Testis (tissue), 3 donors: ENCODE data around the gene DECR2. TPM values are rescaled to one million over a fixed set of nuclear protein-coding genes. Genes with fewer than 3 reads are reported as not detected.

ENCODE experiments used
- DNase-seq: peaks from one replicate; pipeline ENCODE4 v3.0.0-alpha.2; 2019
- H3K27ac ChIP-seq, 2 donors: fragments of 200-600 bp; sonication (generic); one replicate each; pipeline ENCODE4 v1.5.1; 2019
- H3K27me3 ChIP-seq: fragments of 200-600 bp; sonication (generic); one replicate; pipeline ENCODE4 v1.5.1; 2019
- H3K36me3 ChIP-seq: fragments of 200-600 bp; sonication (generic); one replicate; pipeline ENCODE4 v1.5.1; 2017; ENCODE audit warnings: low read depth; ENCODE audit errors: missing control alignments
- H3K4me1 ChIP-seq: fragments of 200-600 bp; sonication (generic); one replicate; pipeline ENCODE4 v1.5.1; 2019
- H3K4me3 ChIP-seq, 2 donors: fragments of 200-600 bp; sonication (generic); one replicate each; pipeline ENCODE4 v1.5.1; 2017 to 2019
- H3K9me3 ChIP-seq: fragments of 200-600 bp; sonication (generic); one replicate; pipeline ENCODE4 v1.5.1; 2017
- POLR2A ChIP-seq: fragments of 450-650 bp; IDR thresholded peaks from one replicate; pipeline ENCODE4 v1.6.1; 2017; ENCODE audit warnings: antibody characterized with exemption, mild to moderate bottlenecking, moderate library complexity
- WGBS, 2 donors: methylation state at CpG; one replicate each; pipeline ENCODE4 v1.1.5; 2018; 5-methylcytosine and 5-hydroxymethylcytosine counted together
- intact Hi-C: fragments of 100-400 bp; cut with DNase I; formaldehyde crosslinking; loops from one replicate; pipeline ENCODE4 v1.15.1; 2023; ENCODE audit warnings: low total_unique reads
- polyA plus RNA-seq: library from polyadenylated mRNA; stranded (reverse); fragments of 350-450 nt; fragmentation: Illumina TruSeq; extraction: RNeasy Lipid Tissue Mini Kit (QIAGEN cat#74804); gene quantifications from one replicate; pipeline ENCODE4 v1.2.3, GENCODE V29; 2014; ENCODE audit warnings: low read depth, low replicate concordance; ENCODE audit not compliant: insufficient read depth
- total RNA-seq, 2 donors: library from RNA; depleted of rRNA; stranded (reverse); fragments of >200 nt; gene quantifications; one replicate each; pipeline ENCODE4 v1.2.3, GENCODE V29; 2016
- TF ChIP-seq, protein P1 (sequence below), 3 experiments: fragments of 450-650 bp in 2 of 3; fragments of 200-600 bp in 1 of 3; sonication (generic) in 1 of 3; IDR thresholded peaks; one replicate each; pipeline ENCODE4 v1.5.1; 2016 to 2019; ENCODE audit warnings: antibody characterized with exemption in 3 of 3, mild to moderate bottlenecking in 2 of 3, moderate library complexity in 1 of 3

DECR2 gene
- total and polyA plus RNA-seq, 3 donors from 2014 or later = 33.2 to 56.1 (median 52.2) TPM

DNA sequence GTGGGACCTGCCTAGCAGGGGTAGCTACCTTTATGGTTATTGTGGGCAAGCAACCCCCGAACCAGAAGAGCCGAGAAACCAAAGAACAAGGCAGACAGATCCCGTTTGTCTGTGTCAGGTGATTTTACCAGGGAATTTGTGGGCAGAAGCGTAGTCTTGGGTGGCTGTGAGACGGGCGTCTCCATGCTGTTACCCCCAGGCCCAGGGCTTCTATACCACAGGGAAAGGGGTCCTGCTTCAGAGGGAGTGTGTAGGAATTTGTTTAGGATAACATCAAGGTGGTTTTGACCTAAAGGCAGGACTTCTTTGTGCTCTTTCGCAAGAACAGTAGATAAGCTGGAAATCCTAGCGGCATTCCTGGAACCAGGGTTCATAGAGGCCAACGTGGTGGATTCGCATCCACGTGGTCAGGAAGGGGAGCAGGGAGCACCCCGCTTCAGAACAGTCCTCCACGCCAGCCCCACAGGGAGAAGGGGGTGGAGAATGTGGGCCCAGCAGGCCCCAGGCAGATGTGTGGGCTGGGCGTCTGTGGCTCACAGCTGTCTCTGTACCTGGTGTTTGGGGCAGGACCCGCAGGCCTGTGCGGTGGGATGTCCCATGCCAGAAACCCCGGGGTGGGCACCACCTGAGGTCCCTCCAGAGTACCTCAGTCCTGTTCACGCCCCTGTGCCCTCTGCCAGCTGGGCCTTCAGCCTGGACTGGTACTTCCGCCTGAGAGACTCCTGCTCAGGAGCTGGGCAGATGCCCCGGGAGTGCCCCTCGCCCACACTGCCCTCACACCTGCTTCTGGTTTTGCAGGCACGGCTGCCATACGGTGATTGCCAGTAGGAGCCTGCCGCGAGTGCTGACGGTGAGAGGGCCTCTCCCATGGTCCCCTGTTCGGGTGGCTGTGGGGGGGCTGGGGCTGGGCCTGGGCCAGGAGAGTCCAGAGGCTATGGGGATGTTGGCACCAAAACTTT, 4.1 kb downstream of the DECR2 start:
- WGBS, 2 donors = 89 to 92% methylated on average over 19 to 27 of the region's 27 CpGs
- peaks cover 7% of the 10 kb centered on the region for H3K4me1 ChIP-seq
- intact Hi-C loops = no loop called here
- no peaks in the 10 kb centered on the region for H3K9me3 ChIP-seq
- DNase-seq = no peak
- H3K4me3 ChIP-seq = no peak overlapping the region
- TF ChIP-seq POLR2A = no peak
- TF ChIP-seq, protein P1, sequence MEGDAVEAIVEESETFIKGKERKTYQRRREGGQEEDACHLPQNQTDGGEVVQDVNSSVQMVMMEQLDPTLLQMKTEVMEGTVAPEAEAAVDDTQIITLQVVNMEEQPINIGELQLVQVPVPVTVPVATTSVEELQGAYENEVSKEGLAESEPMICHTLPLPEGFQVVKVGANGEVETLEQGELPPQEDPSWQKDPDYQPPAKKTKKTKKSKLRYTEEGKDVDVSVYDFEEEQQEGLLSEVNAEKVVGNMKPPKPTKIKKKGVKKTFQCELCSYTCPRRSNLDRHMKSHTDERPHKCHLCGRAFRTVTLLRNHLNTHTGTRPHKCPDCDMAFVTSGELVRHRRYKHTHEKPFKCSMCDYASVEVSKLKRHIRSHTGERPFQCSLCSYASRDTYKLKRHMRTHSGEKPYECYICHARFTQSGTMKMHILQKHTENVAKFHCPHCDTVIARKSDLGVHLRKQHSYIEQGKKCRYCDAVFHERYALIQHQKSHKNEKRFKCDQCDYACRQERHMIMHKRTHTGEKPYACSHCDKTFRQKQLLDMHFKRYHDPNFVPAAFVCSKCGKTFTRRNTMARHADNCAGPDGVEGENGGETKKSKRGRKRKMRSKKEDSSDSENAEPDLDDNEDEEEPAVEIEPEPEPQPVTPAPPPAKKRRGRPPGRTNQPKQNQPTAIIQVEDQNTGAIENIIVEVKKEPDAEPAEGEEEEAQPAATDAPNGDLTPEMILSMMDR (IDR thresholded peaks at IDR 0.05) = no peak
- no peaks in the 10 kb centered on the region for H3K36me3 ChIP-seq
- H3K27me3 ChIP-seq = no peaks in the 10 kb centered on the region
- no peak overlapping the region for H3K27ac ChIP-seq

DNA sequence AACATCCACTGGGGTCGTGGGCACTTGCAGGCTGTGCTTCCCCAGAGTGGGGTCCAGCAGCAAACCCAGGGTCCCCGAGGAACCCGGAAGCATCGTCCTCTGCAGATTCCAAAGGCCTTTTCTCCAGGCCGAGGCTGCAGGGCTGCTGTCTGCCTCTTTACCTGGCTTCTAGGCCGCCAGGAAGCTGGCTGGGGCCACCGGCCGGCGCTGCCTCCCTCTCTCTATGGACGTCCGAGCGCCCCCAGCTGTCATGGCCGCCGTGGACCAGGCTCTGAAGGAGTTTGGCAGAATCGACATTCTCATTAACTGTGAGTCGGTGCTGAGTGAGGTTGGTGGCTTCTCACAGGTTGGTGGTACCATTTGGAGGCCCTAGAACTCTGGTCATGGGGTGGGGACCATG, 5.6 kb downstream of the DECR2 start:
- no peaks in the 10 kb centered on the region for H3K9me3 ChIP-seq
- WGBS, 2 donors = 89 to 93% methylated on average over 2 to 16 of the region's 16 CpGs
- TF ChIP-seq, protein P1 (IDR thresholded peaks at IDR 0.05) = no peak
- no peak for TF ChIP-seq POLR2A
- no peak for DNase-seq
- no peak overlapping the region for H3K27ac ChIP-seq
- no peaks in the 10 kb centered on the region for H3K27me3 ChIP-seq
- H3K4me3 ChIP-seq = no peak overlapping the region
- intact Hi-C loops = no loop called here
- peaks cover 16% of the 10 kb centered on the region for H3K4me1 ChIP-seq
- no peaks in the 10 kb centered on the region for H3K36me3 ChIP-seq

DNA sequence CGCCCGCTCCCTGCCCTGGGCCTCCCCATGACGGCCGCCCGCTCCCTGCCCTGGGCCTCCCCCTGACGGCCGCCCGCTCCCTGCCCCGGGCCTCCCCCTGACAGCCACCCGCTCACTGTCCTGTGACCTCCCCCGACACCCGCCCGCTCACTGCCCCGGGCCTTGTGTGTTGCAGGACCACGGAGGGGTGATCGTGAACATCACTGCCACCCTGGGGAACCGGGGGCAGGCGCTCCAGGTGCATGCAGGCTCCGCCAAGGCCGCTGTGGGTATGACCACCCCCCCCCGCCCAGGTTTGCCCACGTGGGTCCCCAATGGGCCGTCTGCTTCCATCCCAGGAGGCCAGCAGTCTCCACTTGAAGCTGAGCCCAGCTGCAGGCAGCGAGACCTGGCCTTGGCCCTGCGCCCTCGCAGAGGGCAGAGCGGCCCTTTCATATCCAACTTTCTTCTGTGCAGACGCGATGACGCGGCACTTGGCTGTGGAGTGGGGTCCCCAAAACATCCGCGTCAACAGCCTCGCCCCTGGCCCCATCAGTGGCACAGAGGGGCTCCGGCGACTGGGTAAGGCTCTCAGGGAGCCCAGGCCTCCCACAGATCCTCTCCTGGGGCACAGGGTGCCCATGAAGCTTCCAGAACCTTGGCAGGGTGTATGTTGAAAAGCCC, 9.0 kb downstream of the DECR2 start:
- TF ChIP-seq POLR2A = no peak
- TF ChIP-seq, protein P1 (IDR thresholded peaks at IDR 0.05) = no peak
- WGBS, 2 donors = 75 to 91% methylated on average over 11 to 35 of the region's 36 CpGs
- DNase-seq = peak; percentile 73
- Histone ChIP-seq H3K4me1 (peaks cover 16% of the 10 kb centered on the region), H3K9me3 (no peaks in the 10 kb centered on the region), H3K36me3 (no peaks in the 10 kb centered on the region), H3K4me3 (no peak overlapping the region), H3K27ac (peak overlapping the region in 1 of 2 donors; percentile 41), H3K27me3 (no peaks in the 10 kb centered on the region)
- intact Hi-C loops = no loop called here

DNA sequence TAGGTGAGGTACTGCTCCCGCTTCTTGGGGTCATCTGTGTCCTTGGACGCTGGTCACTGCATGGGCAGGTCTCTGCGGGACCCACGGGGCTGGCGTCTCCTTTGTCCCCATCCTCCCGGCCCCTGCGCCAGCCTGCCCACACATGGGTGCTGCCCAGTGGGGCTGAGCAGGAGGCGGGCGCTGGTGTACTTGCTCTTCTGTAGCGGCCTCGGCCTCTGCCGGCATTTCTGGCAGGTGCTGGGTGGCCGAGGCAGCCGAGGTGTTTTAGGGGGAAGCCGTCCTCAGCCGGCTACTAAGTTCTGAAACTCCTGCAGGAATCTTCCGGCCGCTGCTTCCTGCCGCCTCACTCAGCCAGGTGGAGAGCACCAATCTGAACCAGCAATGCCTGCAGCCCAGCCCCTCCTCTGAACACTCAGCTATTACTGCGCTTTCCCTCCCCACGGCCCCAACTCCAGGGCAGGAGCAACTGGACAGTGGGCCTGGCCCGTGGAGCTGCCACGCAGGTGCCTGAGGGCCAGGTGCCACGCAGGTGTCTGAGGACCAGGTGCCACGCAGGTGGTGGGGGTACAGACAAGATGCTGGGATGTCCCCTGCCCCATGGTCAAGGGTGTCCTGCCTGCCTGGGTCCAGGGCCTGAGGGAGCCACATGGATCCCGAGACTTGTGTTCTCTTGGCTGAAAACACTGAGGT, 10.0 kb downstream of the DECR2 start:
- Histone ChIP-seq H3K27me3 (no peaks in the 10 kb centered on the region), H3K9me3 (no peaks in the 10 kb centered on the region), H3K27ac (no peak overlapping the region), H3K4me3 (no peak overlapping the region), H3K4me1 (peaks cover 16% of the 10 kb centered on the region), H3K36me3 (no peaks in the 10 kb centered on the region)
- 84 to 91% methylated on average over 16 to 26 of the region's 26 CpGs for WGBS, 2 donors
- no peak for TF ChIP-seq POLR2A
- TF ChIP-seq, protein P1 (IDR thresholded peaks at IDR 0.05) = no peak
- intact Hi-C loops = no loop called here
- DNase-seq = no peak
